ENCODE data around the gene ADAMTS7. TPM values are rescaled to one million over a fixed set of nuclear protein-coding genes. Genes with fewer than 3 reads are reported as not detected.
"Not testable (repeated sequence)": the region's sequence is repeated elsewhere in the genome, so short reads cannot be mapped to it uniquely, and the experiment has no call there.

The ADAMTS7 gene
- total and polyA plus RNA-seq, 12 donors = 3.5 to 47.0 (median 17.9) TPM

DNA sequence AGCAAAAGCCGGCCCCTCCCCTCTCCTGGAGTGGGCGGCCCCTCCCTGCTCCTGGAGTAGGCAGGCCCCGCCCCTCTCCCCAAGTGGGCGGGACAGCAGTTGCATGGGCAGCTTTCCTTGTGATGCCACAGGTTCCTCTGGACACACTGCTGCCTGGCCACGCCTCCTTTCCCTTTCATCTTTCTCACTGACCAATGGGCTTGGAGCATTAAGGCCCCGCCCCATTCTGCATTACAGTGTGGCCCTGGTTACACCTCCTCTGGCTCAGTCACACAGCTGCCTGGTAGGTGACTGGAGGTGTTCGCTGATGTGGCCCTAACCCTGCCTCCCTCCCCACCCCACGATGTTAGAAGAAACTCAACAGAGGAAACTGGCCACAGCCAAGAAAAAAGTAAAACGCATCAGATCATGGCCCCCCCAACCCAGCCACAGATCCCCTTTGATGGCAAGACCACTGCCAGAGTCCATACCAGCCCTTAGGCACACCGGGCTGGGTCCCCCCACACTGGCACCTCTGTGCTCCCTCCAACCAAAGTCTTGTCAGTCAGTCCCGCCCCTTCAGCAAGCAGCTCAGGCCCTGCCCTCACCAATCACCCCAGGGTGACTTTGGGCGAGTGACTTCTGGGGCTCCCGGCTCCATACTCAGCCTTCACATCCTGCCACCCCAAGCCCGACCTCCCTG, 84.3 kb downstream of the ADAMTS7 start:
- H3K27me3 ChIP-seq = no peaks in the 10 kb centered on the region
- TF ChIP-seq, protein P1, sequence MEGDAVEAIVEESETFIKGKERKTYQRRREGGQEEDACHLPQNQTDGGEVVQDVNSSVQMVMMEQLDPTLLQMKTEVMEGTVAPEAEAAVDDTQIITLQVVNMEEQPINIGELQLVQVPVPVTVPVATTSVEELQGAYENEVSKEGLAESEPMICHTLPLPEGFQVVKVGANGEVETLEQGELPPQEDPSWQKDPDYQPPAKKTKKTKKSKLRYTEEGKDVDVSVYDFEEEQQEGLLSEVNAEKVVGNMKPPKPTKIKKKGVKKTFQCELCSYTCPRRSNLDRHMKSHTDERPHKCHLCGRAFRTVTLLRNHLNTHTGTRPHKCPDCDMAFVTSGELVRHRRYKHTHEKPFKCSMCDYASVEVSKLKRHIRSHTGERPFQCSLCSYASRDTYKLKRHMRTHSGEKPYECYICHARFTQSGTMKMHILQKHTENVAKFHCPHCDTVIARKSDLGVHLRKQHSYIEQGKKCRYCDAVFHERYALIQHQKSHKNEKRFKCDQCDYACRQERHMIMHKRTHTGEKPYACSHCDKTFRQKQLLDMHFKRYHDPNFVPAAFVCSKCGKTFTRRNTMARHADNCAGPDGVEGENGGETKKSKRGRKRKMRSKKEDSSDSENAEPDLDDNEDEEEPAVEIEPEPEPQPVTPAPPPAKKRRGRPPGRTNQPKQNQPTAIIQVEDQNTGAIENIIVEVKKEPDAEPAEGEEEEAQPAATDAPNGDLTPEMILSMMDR (IDR thresholded peaks at IDR 0.05) = no peak
- DNase-seq = no peak

DNA sequence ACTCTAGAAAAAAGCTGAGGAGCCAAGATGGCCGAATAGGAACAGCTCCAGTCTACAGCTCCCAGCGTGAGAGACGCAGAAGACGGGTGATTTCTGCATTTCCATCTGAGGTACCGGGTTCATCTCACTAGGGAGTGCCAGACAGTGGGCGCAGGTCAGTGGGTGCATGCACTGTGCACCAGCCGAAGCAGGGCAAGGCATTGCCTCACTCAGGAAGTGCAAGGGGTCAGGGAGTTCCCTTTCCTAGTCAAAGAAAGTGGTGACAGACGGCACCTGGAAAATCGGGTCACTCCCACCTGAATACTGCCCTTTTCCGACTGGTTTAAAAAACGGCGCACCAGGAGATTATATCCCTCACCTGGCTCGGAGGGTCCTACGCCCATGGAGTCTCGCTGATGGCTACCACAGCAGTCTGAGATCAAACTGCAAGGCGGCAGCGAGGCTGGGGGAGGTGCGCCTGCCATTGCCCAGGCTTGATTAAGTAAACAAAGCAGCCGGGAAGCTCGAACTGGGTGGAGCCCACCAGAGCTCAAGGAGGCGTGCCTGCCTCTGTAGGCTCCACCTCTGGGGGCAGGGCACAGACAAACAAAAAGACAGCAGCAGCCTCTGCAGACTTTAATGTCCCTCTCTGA, 91.3 kb downstream of the ADAMTS7 start:
- H3K27ac ChIP-seq; intact Hi-C loops (cut with DNase I); H3K36me3 ChIP-seq; ATAC-seq; H3K9me3 ChIP-seq; DNase-seq; H3K4me3 ChIP-seq; H3K4me1 ChIP-seq: not testable (repeated sequence)
- H3K27me3 ChIP-seq = peaks cover 0 to 19% (median 0%) of the 10 kb centered on the region in 7 donors
- WGBS, 2 donors = 59 to 74% methylated on average over 21 of the region's 21 CpGs

More for the DNA sequence above, 84.3 kb downstream of the ADAMTS7 start:
- intact Hi-C loops (cut with DNase I) = no loop called here
- ATAC-seq = no peak
- H3K4me3 ChIP-seq = no peak overlapping the region
- no peaks in the 10 kb centered on the region for H3K4me1 ChIP-seq
- no peaks in the 10 kb centered on the region for H3K9me3 ChIP-seq
- no peaks in the 10 kb centered on the region for H3K36me3 ChIP-seq
- H3K27ac ChIP-seq = no peak overlapping the region
- 85 to 86% methylated on average over 14 of the region's 14 CpGs for WGBS, 2 donors

DNA sequence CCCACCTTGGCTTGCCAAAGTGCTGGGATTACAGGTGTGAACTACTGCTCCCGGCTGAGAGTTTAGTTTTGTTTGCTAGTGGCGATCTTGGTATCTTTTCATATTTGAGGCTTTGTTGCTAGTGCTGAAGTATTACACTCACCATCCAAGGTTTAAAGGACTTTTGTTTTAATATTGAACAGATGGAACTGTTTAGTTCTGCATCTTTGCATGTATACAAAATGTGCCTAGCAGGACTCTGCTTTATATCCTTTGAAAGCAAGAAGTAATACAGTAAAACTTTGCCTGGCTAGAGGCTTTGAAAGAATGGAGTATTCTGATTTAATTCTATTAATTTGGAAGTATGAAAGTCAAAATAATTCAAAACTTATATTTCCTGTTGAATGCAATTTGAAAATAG, 92.4 kb downstream of the ADAMTS7 start:
- Histone ChIP-seq H3K9me3 (peaks cover 0 to 6% (median 0%) of the 10 kb centered on the region in 11 donors), H3K27me3 (peaks cover 0 to 19% (median 0%) of the 10 kb centered on the region in 7 donors)

DNA sequence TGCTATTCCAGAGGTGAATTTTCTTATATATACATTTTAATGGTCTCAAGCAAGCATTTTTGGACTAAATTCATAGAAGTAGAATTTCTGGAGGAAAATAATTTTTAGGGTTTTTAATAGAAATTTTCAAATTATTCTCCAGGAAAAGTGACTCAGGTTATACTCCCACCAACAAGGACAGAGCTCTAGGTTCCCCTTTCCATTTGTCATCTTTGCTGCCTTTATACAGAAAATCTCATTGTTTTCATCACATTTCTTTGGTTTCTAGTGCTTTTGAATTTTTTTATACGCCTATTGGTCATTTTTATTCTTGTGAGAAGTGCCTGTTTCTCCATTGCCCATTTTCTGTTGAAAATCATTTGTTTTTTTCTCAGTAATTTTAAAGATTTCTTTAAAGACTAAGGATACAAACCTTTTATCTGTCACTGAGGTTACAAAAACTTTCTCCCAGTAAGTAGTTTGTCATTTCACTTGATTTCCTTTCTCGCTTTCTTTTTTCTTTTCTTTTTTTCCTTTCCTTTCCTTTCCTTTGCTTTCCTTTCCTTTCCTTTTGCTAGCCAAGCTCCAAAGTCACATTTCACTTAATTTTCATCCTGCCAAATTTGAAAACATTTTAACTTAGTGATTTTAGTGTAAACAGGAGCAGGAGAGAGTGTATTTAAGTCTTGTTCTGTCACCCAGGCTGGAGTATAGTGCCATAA, 93.2 kb downstream of the ADAMTS7 start:
- ATAC-seq (no peak), DNase-seq (no peak)
- H3K4me3 ChIP-seq = no peak overlapping the region
- no peaks in the 10 kb centered on the region for H3K36me3 ChIP-seq
- intact Hi-C loops (cut with DNase I) = no loop called here
- peaks cover 0 to 19% (median 0%) of the 10 kb centered on the region in 7 donors for H3K27me3 ChIP-seq
- 86 to 87% methylated on average over 2 of the region's 2 CpGs for WGBS, 2 donors
- no peaks in the 10 kb centered on the region for H3K4me1 ChIP-seq
- peaks cover 0 to 6% (median 0%) of the 10 kb centered on the region in 11 donors for H3K9me3 ChIP-seq
- TF ChIP-seq, protein P1 (IDR thresholded peaks at IDR 0.05) = no peak
- no peak overlapping the region for H3K27ac ChIP-seq

More for the DNA sequence above, 92.4 kb downstream of the ADAMTS7 start:
- DNase-seq (no peak), ATAC-seq (no peak)
- TF ChIP-seq, protein P1 (IDR thresholded peaks at IDR 0.05) = no peak
- Histone ChIP-seq H3K4me3 (no peak overlapping the region), H3K36me3 (no peaks in the 10 kb centered on the region), H3K4me1 (no peaks in the 10 kb centered on the region), H3K27ac (no peak overlapping the region)
- intact Hi-C loops (cut with DNase I) = no loop called here
- WGBS, 2 donors = 79 to 88% methylated on average over 2 of the region's 2 CpGs
